Chondrocyte (in vitro differentiated cells): ENCODE data around the gene DIO3. TPM values are rescaled to one million over a fixed set of nuclear protein-coding genes. Genes with fewer than 3 reads are reported as not detected.

ENCODE experiments used
- DNase-seq: peaks from one replicate; pipeline ENCODE4 v3.0.0; 2021; ENCODE audit warnings: mixed read lengths, low spot score
- H3K27ac Mint-ChIP-seq: one replicate; pipeline ENCODE4 v1.8.0; 2021; ENCODE audit warnings: mild to moderate bottlenecking, moderate library complexity, mixed read lengths; ENCODE audit not compliant: unreplicated experiment
- H3K27me3 Mint-ChIP-seq: 2 replicates; pipeline ENCODE4 v1.8.0; 2021; ENCODE audit warnings: low read depth, mixed read lengths
- H3K36me3 Mint-ChIP-seq: 2 replicates; pipeline ENCODE4 v1.8.0; 2021; ENCODE audit warnings: low read depth, mixed read lengths
- H3K4me1 Mint-ChIP-seq: 2 replicates; pipeline ENCODE4 v1.8.0; 2021; ENCODE audit warnings: low read depth, mild to moderate bottlenecking, mixed read lengths
- H3K4me3 Mint-ChIP-seq: one replicate; pipeline ENCODE4 v1.8.0; 2021; ENCODE audit warnings: mild to moderate bottlenecking, moderate library complexity, mixed read lengths; ENCODE audit not compliant: unreplicated experiment
- H3K9me3 Mint-ChIP-seq: 2 replicates; pipeline ENCODE4 v1.8.0; 2021; ENCODE audit warnings: low read depth, mixed read lengths
- CTCF ChIP-seq: fragments of 200-600 bp; sonication (generic); IDR thresholded peaks from 2 replicates; pipeline ENCODE4 v1.5.0; 2021; ENCODE audit warnings: antibody characterized with exemption, mild to moderate bottlenecking, moderate library complexity
- total RNA-seq: library from RNA; stranded (reverse); gene quantifications from 3 replicates; pipeline ENCODE4 v1.2.1, GENCODE V29; 2021

The DIO3 gene
- total RNA-seq, 1 donor from 2014 or later = not detected

- TF ChIP-seq CTCF = no peak
- no peak overlapping the region for H3K4me3 Mint-ChIP-seq
- H3K4me1 Mint-ChIP-seq = no peaks in the 10 kb centered on the region
- H3K27me3 Mint-ChIP-seq = peaks cover 30% of the 10 kb centered on the region
- no peak overlapping the region for H3K27ac Mint-ChIP-seq
- peaks cover 13% of the 10 kb centered on the region for H3K9me3 Mint-ChIP-seq
- DNase-seq = no peak
- no peaks in the 10 kb centered on the region for H3K36me3 Mint-ChIP-seq
These were observed 18.9 kb upstream of the DIO3 start for GRCh38 chr14:101542391-101542790.

GRCh38 chr14:101543814-101544213, 17.5 kb upstream of the DIO3 start:
- Mint-ChIP-seq H3K9me3 (peaks cover 13% of the 10 kb centered on the region), H3K4me3 (no peak overlapping the region), H3K27me3 (peaks cover 27% of the 10 kb centered on the region), H3K27ac (no peak overlapping the region), H3K36me3 (no peaks in the 10 kb centered on the region), H3K4me1 (no peaks in the 10 kb centered on the region)
- TF ChIP-seq CTCF = no peak
- DNase-seq = no peak

GRCh38 chr14:101544550-101544949, 16.7 kb upstream of the DIO3 start:
- H3K27me3 Mint-ChIP-seq = peaks cover 30% of the 10 kb centered on the region
- H3K36me3 Mint-ChIP-seq = no peaks in the 10 kb centered on the region
- H3K4me1 Mint-ChIP-seq = no peaks in the 10 kb centered on the region
- no peak overlapping the region for H3K27ac Mint-ChIP-seq
- no peak for DNase-seq
- no peak for TF ChIP-seq CTCF
- peaks cover 13% of the 10 kb centered on the region for H3K9me3 Mint-ChIP-seq
- H3K4me3 Mint-ChIP-seq = no peak overlapping the region

- Mint-ChIP-seq H3K9me3 (peaks cover 13% of the 10 kb centered on the region), H3K4me1 (no peaks in the 10 kb centered on the region), H3K36me3 (no peaks in the 10 kb centered on the region), H3K4me3 (no peak overlapping the region), H3K27ac (no peak overlapping the region), H3K27me3 (peaks cover 29% of the 10 kb centered on the region)
- no peak for DNase-seq
- no peak for TF ChIP-seq CTCF
These were observed 14.6 kb upstream of the DIO3 start for GRCh38 chr14:101546706-101547105.

GRCh38 chr14:101547107-101547738, 14.1 kb upstream of the DIO3 start:
- TF ChIP-seq CTCF = no peak
- H3K36me3 Mint-ChIP-seq = no peaks in the 10 kb centered on the region
- peaks cover 13% of the 10 kb centered on the region for H3K9me3 Mint-ChIP-seq
- no peak overlapping the region for H3K4me3 Mint-ChIP-seq
- DNase-seq = no peak
- peaks cover 33% of the 10 kb centered on the region for H3K27me3 Mint-ChIP-seq
- H3K27ac Mint-ChIP-seq = no peak overlapping the region
- H3K4me1 Mint-ChIP-seq = no peaks in the 10 kb centered on the region
